ENCODE results near the gene NAXD. TPM values are rescaled to one million over a fixed set of nuclear protein-coding genes. Genes with fewer than 3 reads are reported as not detected.

NAXD gene
- total RNA-seq, 1 experiment from 2014 or later, result 18.7 TPM

DNA sequence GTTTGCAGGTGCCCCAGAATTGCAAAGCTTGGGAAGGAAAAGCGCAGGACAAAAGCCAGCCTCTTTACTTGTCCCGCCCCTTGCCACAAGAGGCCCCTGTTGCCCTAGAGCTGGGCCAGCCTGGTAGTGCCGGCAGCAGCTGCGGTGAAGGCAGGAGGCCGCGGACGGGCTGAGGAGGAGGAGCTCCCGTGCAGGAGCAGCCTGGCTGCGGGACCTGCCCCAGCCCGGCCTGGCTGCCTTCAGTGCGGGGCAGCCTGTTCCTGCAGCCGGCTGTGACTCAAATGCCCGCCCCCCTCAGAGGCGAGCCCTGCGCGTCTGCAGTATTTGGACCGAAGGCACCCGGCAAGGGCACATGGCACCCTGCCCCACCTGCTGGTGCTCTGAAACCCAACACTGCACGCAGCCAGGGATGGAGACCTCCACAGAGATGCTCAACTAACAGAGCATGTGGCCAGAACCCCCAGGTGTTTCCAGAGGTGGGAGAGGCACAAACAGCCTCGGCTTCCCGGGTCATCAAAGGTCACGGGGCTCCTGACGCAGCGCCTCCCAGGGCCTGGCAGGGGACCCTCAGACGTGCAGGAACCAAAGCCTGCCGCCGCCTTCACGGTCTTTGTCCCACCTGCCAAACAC lies 29.7 kb downstream of the NAXD start:
- Histone ChIP-seq H3K4me1 (ENCODE audit: insufficient read depth, low read length) (no peaks in the 10 kb centered on the region), H3K4me2 (ENCODE audit: low read length) (no peak overlapping the region), H3K9me2 (replicated peaks; ENCODE audit: low read length) (no peaks in the 10 kb centered on the region), H3K9ac (ENCODE audit: low read length) (no peak overlapping the region), H3K27ac (ENCODE audit: low read length) (no peak overlapping the region), H3K79me2 (ENCODE audit: low read length) (no peaks in the 10 kb centered on the region), H3K27me3 (ENCODE audit: low read length) (no peaks in the 10 kb centered on the region), H3K9me3 (ENCODE audit: low read length) (no peaks in the 10 kb centered on the region), H3F3A (ENCODE audit: low read length, unreplicated experiment) (no peaks in the 10 kb centered on the region), H3K36me3 (ENCODE audit: low read depth, low read length) (peaks cover 6% of the 10 kb centered on the region; the same call in 1 of the 2 replicates), H4K20me1 (ENCODE audit: low read length) (no peaks in the 10 kb centered on the region), H3K4me3 (ENCODE audit: low read length) (no peak overlapping the region), H2AFZ (ENCODE audit: low read length) (no peak overlapping the region)
- ChIA-PET POLR2A (ENCODE audit: unreplicated experiment) (interaction anchor here (0.6 kb wide), 1 partner anchor 344 kb away, joined by 4 read pairs; no protein-coding TSS in a partner anchor), CTCF (interaction anchor here (0.5 to 1.4 kb wide), 3 partner anchors 28 to 145 kb away, joined by 3 to 4 read pairs (median 4); no protein-coding TSS in a partner anchor)
- no TSS peak for BruUV-seq (replicated peaks)
- TF ChIP-seq, protein P1, sequence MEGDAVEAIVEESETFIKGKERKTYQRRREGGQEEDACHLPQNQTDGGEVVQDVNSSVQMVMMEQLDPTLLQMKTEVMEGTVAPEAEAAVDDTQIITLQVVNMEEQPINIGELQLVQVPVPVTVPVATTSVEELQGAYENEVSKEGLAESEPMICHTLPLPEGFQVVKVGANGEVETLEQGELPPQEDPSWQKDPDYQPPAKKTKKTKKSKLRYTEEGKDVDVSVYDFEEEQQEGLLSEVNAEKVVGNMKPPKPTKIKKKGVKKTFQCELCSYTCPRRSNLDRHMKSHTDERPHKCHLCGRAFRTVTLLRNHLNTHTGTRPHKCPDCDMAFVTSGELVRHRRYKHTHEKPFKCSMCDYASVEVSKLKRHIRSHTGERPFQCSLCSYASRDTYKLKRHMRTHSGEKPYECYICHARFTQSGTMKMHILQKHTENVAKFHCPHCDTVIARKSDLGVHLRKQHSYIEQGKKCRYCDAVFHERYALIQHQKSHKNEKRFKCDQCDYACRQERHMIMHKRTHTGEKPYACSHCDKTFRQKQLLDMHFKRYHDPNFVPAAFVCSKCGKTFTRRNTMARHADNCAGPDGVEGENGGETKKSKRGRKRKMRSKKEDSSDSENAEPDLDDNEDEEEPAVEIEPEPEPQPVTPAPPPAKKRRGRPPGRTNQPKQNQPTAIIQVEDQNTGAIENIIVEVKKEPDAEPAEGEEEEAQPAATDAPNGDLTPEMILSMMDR (conservative IDR thresholded peaks at IDR 0.05; ENCODE audit: low read depth, low read length), result peak; percentile 34; the same call in 1 of the 2 replicates
- TF ChIP-seq EZH2 (IDR thresholded peaks at IDR 0.05; ENCODE audit: low read length, unreplicated experiment), result no peak
- ATAC-seq (peak; percentile 81), DNase-seq (peak; percentile 29)
- intact Hi-C loops (cut with micrococcal nuclease), result no loop called here

GRCh38 chr13:110645750-110646149 lies 30.4 kb downstream of the NAXD start:
- Histone ChIP-seq H3K9me2 (replicated peaks; ENCODE audit: low read length) (no peaks in the 10 kb centered on the region), H3K36me3 (ENCODE audit: low read depth, low read length) (peaks cover 6% of the 10 kb centered on the region; the same call in 1 of the 2 replicates), H3K79me2 (ENCODE audit: low read length) (no peaks in the 10 kb centered on the region), H3K4me3 (ENCODE audit: low read length) (no peak overlapping the region), H4K20me1 (ENCODE audit: low read length) (no peaks in the 10 kb centered on the region), H2AFZ (ENCODE audit: low read length) (no peak overlapping the region), H3F3A (ENCODE audit: low read length, unreplicated experiment) (no peaks in the 10 kb centered on the region), H3K9me3 (ENCODE audit: low read length) (no peaks in the 10 kb centered on the region), H3K27ac (ENCODE audit: low read length) (no peak overlapping the region), H3K4me1 (ENCODE audit: insufficient read depth, low read length) (no peaks in the 10 kb centered on the region), H3K27me3 (ENCODE audit: low read length) (no peaks in the 10 kb centered on the region), H3K9ac (ENCODE audit: low read length) (no peak overlapping the region), H3K4me2 (ENCODE audit: low read length) (no peak overlapping the region)
- BruUV-seq (replicated peaks), result no TSS peak
- no peak for TF ChIP-seq EZH2 (IDR thresholded peaks at IDR 0.05; ENCODE audit: low read length, unreplicated experiment)
- TF ChIP-seq, protein P1 (conservative IDR thresholded peaks at IDR 0.05; ENCODE audit: low read depth, low read length), result no peak
- TF ChIP-seq EZH2phosphoT487 (IDR thresholded peaks at IDR 0.05; ENCODE audit: borderline replicate concordance, low read length), result no peak
- no peak for ATAC-seq
- POLR2A ChIA-PET (ENCODE audit: unreplicated experiment), result no interaction called here
- CTCF ChIA-PET, result no interaction called here
- intact Hi-C loops (cut with micrococcal nuclease), result no loop called here
- DNase-seq, result no peak
